Ascending aorta (tissue), 2 donors: Measurements from ENCODE around the gene GCLM. TPM values are rescaled to one million over a fixed set of nuclear protein-coding genes. Genes with fewer than 3 reads are reported as not detected.
"Not testable (repeated sequence)": the region's sequence is repeated elsewhere in the genome, so short reads cannot be mapped to it uniquely, and the experiment has no call there.

Experiments
- DNase-seq, 2 donors: peaks; one replicate each; pipeline ENCODE4 v3.0.0-alpha.2; 2019; ENCODE audit warnings: low spot score in 2 of 2
- H3K27ac ChIP-seq, 2 donors: fragments of 200-600 bp; sonication (generic); one replicate each; pipeline ENCODE4 v1.5.1; 2016 to 2017; ENCODE audit warnings: mild to moderate bottlenecking in 1 of 2
- H3K27me3 ChIP-seq: fragments of 200-600 bp; sonication (generic); one replicate; pipeline ENCODE4 v1.5.1; 2017
- H3K36me3 ChIP-seq, 2 donors: fragments of 200-600 bp; sonication (generic); one replicate each; pipeline ENCODE4 v1.5.1; 2016
- H3K4me1 ChIP-seq, 2 donors: fragments of 200-600 bp; sonication (generic); one replicate each; pipeline ENCODE4 v1.5.1; 2016 to 2017; ENCODE audit warnings: mild to moderate bottlenecking in 1 of 2
- H3K4me3 ChIP-seq, 2 donors: fragments of 200-600 bp; sonication (generic); one replicate each; pipeline ENCODE4 v1.5.1; 2016 to 2017; ENCODE audit warnings: mild to moderate bottlenecking in 1 of 2
- H3K9me3 ChIP-seq, 2 donors: fragments of 200-600 bp; sonication (generic); one replicate each; pipeline ENCODE4 v1.5.1; 2016
- intact Hi-C: fragments of 100-400 bp; cut with DNase I; formaldehyde crosslinking; loops from one replicate; pipeline ENCODE4 v1.15.1; 2023
- total RNA-seq: library from RNA; depleted of rRNA; stranded (reverse); fragments of >200 nt; gene quantifications from one replicate; pipeline ENCODE4 v1.1.0, GENCODE V29; 2016
- TF ChIP-seq, protein P1 (sequence below), 3 experiments: fragments of 200-600 bp in 2 of 3; fragments of 450-650 bp in 1 of 3; sonication (generic) in 2 of 3; IDR thresholded peaks; one replicate each; pipeline ENCODE4 v1.5.1; 2016 to 2019; ENCODE audit warnings: antibody characterized with exemption in 3 of 3, mild to moderate bottlenecking in 1 of 3, moderate library complexity in 1 of 3

The GCLM gene
- total RNA-seq, result 3.3 TPM

DNA sequence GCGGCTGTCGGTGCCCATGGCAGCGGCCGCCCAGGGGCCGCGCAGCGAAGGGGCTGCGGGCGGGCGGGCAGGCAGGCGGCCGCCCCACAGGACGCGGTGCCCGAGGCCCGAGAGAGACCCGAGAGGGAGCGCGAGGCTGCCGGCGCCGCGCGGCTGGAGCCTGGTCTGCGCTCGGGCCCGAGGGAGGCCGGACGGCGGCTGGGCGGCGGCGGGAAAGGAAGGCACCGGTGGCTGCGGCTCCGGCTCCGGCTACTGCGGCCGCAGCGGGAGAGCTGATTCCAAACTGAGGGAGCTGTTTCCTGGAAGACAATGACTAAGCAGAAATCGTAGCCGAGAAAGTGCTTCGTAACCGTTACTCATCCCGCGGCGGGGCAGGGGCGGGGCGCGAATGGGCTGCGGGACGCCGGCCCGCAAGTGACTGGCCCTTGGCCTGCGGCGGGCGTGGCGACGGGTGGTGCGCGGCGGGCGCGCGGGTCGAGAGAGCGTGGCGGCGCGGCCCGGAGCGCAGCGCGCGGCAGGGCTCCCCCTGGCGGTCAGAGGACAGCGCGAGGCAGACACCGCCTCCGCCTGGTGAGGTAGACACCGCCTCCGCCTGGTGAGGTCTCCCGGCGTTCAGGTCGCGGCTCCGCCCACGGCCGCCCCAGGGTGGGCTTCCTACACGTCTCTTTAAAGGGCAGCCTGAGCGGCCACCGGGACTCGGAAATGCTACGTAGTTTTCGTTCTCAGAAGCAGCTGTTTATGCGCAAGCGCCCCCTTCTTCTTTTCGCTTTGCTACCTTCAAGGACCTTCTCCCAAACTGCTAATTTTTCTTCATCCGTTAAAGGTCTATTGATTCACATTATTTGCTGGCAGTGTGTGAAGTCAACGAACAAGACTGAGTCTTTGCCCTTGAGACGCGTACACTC, at the start of gene GCLM:
Gene GCLM, minus strand, starts transcription at position 285 of the 905 bp plus-strand sequence. Its CDS starts 267 bp downstream, at position 18.
- TF ChIP-seq, protein P1, sequence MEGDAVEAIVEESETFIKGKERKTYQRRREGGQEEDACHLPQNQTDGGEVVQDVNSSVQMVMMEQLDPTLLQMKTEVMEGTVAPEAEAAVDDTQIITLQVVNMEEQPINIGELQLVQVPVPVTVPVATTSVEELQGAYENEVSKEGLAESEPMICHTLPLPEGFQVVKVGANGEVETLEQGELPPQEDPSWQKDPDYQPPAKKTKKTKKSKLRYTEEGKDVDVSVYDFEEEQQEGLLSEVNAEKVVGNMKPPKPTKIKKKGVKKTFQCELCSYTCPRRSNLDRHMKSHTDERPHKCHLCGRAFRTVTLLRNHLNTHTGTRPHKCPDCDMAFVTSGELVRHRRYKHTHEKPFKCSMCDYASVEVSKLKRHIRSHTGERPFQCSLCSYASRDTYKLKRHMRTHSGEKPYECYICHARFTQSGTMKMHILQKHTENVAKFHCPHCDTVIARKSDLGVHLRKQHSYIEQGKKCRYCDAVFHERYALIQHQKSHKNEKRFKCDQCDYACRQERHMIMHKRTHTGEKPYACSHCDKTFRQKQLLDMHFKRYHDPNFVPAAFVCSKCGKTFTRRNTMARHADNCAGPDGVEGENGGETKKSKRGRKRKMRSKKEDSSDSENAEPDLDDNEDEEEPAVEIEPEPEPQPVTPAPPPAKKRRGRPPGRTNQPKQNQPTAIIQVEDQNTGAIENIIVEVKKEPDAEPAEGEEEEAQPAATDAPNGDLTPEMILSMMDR (IDR thresholded peaks at IDR 0.05), result peak; percentile 67 to 95 (median 80)

GRCh38 chr1:93958726-93959100, 49.5 kb upstream of the GCLM start:
- Histone ChIP-seq H3K27ac (no peak overlapping the region), H3K4me3 (no peak overlapping the region), H3K4me1 (no peaks in the 10 kb centered on the region), H3K36me3 (no peaks in the 10 kb centered on the region), H3K9me3 (peaks cover 0 to 16% of the 10 kb centered on the region in 2 donors), H3K27me3 (no peaks in the 10 kb centered on the region)
- intact Hi-C loops, result no loop called here
- no peak for DNase-seq
- TF ChIP-seq, protein P1 (IDR thresholded peaks at IDR 0.05), result no peak

More for the DNA sequence above, at the start of gene GCLM:
- H3K4me3 ChIP-seq, result peak within 1 kb of the TSS; percentile 92 to 96
- no peaks in the 10 kb centered on the region for H3K36me3 ChIP-seq
- no peaks in the 10 kb centered on the region for H3K9me3 ChIP-seq
- DNase-seq, result peak; percentile 79 to 97
- intact Hi-C loops, result loop anchor here (1.0 to 10.0 kb wide), 5 partner anchors 30 to 729 kb away; partner anchors contain the start of genes ARHGAP29, CCDC18, DNTTIP2 and TMED5
- H3K4me1 ChIP-seq, result peaks cover 0 to 7% of the 10 kb centered on the region in 2 donors
- H3K27ac ChIP-seq, result peak within 1 kb of the TSS; percentile 82 to 89
- no peaks in the 10 kb centered on the region for H3K27me3 ChIP-seq

DNA sequence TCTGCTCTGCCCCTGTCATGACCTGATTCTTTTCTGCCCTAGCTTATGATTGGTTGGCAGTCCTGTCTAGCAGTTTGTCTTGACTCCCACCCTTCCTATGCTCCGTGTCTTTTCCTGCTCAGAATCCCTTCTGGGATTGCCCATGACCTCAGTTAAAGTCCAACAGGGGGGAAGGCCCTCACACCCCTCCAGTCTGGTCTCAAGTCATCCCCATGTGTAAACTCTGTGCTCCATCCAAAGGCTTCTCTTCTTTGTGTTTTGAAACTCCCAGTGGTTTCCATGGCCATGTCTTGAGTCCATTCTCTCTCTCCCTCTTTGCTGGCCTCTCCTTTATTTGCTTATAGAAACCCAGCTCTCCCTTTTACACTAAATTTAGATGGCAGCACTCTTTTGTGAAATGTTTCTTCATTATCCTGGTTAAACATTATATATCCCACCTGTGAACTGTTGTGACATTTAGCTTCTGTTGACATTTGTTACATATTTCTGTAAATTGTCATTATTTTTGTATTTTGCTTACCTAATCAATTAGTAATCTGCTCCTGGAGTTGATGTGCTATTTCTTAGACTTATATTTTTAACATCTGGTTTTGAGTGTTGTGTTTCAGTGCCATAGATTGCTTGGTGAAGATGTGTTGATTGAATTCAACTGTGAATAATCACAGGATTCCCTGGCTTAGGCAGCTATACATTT, 48.9 kb upstream of the GCLM start:
- no peak overlapping the region for H3K4me3 ChIP-seq
- H3K27me3 ChIP-seq, result no peaks in the 10 kb centered on the region
- H3K9me3 ChIP-seq, result peaks cover 0 to 16% of the 10 kb centered on the region in 2 donors
- intact Hi-C loops, result no loop called here
- DNase-seq, result no peak
- no peaks in the 10 kb centered on the region for H3K36me3 ChIP-seq
- no peak overlapping the region for H3K27ac ChIP-seq
- H3K4me1 ChIP-seq, result no peaks in the 10 kb centered on the region
- TF ChIP-seq, protein P1 (IDR thresholded peaks at IDR 0.05), result no peak

GRCh38 chr1:93955765-93956164, 46.5 kb upstream of the GCLM start:
- H3K9me3 ChIP-seq, result peaks cover 0 to 16% of the 10 kb centered on the region in 2 donors
- intact Hi-C loops, result no loop called here
- H3K4me1 ChIP-seq, result no peaks in the 10 kb centered on the region
- DNase-seq, result no peak
- TF ChIP-seq, protein P1 (IDR thresholded peaks at IDR 0.05), result no peak
- no peaks in the 10 kb centered on the region for H3K27me3 ChIP-seq
- no peaks in the 10 kb centered on the region for H3K36me3 ChIP-seq
- no peak overlapping the region for H3K27ac ChIP-seq
- H3K4me3 ChIP-seq, result no peak overlapping the region

DNA sequence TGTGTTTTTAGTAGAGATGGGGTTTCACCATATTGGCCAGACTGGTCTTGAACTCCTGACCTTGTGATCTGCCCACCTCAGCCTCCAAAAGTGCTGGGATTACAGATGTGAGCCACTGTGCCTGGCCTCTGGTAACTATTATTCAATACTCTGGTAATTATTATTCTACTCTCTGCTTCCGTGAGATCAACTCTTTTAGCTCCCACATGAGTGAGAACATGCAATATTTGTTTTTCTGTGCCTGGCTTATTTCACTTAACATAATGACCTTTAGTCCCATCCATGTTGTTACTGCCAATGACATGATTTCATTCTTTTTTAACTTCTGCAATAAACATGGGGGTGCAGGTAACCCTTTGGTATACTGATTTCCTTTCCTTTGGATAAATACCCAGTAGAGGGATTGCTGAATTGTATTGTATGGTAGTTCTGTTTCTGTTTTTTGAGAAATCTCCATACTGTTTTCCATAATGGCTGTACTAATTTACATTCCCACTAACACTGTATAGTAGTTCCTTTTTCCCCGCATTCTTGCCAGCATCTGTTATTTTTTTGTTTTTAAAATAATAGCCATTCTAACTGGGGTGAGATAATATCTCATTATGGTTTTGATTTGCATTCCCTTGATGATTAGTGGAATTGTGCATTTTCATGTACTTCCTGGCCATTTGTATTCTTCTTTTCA, 37.9 kb upstream of the GCLM start:
- intact Hi-C loops, DNase-seq, H3K27ac ChIP-seq, H3K9me3 ChIP-seq, H3K4me3 ChIP-seq, H3K4me1 ChIP-seq, H3K27me3 ChIP-seq, H3K36me3 ChIP-seq: not testable (repeated sequence)
